Keratinocyte (primary cell): Measurements from ENCODE around the gene PGAP6.

ENCODE experiments used
- EZH2 ChIP-seq: IDR thresholded peaks from one replicate; pipeline ENCODE4 v1.6.1; 2012; ENCODE audit warnings: inconsistent platforms, mild to moderate bottlenecking, low read length, moderate library complexity
- TF ChIP-seq, protein P1 (sequence below), 3 experiments: IDR thresholded peaks in 1 of 3; conservative IDR thresholded peaks in 1 of 3; optimal IDR thresholded peaks in 1 of 3; 2 replicates in 2 of 3; 3 replicates in 1 of 3; pipeline versions ENCODE3 to v1.5.1; 2011; ENCODE audit warnings: low read length in 3 of 3, mild to moderate bottlenecking in 3 of 3, moderate library complexity in 2 of 3, control low read depth in 1 of 3, inconsistent platforms in 1 of 3; ENCODE audit not compliant: insufficient read depth in 2 of 3; ENCODE audit errors: extremely low read depth in 1 of 3

DNA sequence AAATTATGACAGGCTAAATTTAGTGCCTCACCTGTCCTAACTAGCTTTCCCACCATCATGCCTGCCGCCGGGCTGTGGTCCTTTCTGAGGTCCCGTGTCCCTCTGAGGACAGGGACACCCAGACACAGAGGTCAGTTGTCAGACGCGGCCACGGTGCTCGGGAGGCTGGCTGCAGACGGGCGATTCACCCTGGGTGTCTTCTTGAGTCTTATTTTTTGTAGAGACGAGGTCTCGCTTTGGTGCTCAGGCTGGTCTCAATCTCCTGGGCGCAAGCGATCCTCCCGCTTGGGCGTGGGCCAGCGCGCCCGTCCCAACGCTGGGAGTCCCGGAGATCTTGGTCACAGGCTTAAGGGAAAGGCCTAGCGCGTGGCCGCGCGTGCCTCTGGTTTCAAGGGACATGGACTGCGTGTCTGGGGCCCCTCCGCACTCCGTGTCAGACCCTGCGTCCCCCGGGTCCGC, 42.9 kb upstream of the PGAP6 start:
- TF ChIP-seq, protein P1, sequence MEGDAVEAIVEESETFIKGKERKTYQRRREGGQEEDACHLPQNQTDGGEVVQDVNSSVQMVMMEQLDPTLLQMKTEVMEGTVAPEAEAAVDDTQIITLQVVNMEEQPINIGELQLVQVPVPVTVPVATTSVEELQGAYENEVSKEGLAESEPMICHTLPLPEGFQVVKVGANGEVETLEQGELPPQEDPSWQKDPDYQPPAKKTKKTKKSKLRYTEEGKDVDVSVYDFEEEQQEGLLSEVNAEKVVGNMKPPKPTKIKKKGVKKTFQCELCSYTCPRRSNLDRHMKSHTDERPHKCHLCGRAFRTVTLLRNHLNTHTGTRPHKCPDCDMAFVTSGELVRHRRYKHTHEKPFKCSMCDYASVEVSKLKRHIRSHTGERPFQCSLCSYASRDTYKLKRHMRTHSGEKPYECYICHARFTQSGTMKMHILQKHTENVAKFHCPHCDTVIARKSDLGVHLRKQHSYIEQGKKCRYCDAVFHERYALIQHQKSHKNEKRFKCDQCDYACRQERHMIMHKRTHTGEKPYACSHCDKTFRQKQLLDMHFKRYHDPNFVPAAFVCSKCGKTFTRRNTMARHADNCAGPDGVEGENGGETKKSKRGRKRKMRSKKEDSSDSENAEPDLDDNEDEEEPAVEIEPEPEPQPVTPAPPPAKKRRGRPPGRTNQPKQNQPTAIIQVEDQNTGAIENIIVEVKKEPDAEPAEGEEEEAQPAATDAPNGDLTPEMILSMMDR (optimal IDR thresholded peaks at IDR 0.05 in 1 of 3, IDR thresholded peaks at IDR 0.05 in 1 of 3, conservative IDR thresholded peaks at IDR 0.05 in 1 of 3; ENCODE audit: extremely low read depth in 1 of 3, insufficient read depth in 2 of 3, low read length in 3 of 3) = no peak
- no peak for TF ChIP-seq EZH2
